Activated naive CD8-positive, alpha-beta T cell treated with anti-CD3 and anti-CD28 coated beads, Interleukin-2, amount 50 U/mL, for 16 hours (primary cell): ENCODE measurements around the gene PDIA3.
"Not testable (repeated sequence)": the region's sequence is repeated elsewhere in the genome, so short reads cannot be mapped to it uniquely, and the experiment has no call there.

Experiments used
- DNase-seq: peaks from one replicate; pipeline ENCODE4 v3.0.0-alpha.2; 2020; ENCODE audit warnings: low read depth, low spot score

The PDIA3 gene

GRCh38 chr15:43746245-43746902, at the start of gene PDIA3:
TSS of gene PDIA3 (plus strand) at chr15:43746438. CDS start at chr15:43746540, 102 bp downstream.
- peak; percentile 71 for DNase-seq

DNA sequence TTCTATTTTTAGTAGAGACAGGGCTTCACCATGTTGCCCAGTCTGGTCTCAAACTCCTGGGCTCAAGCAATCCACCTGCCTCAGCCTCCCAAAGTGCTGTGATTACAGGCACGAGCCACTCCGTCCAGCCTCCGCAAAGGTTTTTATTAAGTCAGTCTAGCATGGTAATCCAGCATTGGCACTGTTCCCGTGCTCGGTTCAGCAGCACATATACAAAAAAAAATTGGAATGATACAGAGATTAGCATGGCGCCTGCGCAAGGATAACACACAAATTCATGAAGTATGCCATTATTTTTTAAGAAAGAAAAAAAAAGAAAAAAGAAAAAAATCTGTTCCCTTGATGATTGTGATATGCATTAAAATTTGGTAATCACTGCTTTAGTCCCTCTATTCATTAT, 44.1 kb upstream of the PDIA3 start:
- no peak for DNase-seq

DNA sequence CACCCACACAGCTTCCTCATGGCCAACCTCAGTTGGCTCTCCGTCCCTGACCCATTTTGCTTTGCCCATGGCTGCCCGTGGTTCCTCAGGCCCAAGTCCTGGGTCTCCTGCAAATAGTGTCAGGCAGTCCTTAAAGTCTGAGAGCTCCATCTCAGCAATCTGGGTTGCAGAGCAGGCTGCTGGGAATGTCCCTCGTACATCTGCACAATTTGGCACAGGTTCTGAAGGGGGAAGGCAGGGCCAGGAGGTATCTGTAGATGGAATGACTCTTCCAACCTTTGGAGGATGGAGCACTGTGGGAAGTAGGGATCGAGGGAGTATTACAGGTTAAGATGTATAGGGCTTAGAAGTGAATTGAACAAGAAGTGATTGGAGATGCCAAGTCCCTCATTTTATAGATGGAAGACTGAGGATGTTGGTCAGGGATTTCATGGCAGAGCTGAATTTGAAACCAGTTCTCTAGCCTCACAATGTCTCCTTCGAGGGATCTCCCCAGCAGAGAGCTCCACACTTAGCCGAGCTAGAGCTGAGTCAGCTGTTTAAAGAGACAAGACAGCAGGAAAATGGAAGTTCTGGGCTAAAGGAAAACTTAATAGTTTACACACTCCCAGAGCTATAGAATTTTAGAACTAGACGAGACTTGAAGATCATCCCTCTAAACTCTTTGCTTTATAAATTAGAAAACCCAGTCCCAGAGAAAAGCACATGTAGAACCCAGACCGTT, 43.4 kb upstream of the PDIA3 start:
- DNase-seq, result no peak

DNA sequence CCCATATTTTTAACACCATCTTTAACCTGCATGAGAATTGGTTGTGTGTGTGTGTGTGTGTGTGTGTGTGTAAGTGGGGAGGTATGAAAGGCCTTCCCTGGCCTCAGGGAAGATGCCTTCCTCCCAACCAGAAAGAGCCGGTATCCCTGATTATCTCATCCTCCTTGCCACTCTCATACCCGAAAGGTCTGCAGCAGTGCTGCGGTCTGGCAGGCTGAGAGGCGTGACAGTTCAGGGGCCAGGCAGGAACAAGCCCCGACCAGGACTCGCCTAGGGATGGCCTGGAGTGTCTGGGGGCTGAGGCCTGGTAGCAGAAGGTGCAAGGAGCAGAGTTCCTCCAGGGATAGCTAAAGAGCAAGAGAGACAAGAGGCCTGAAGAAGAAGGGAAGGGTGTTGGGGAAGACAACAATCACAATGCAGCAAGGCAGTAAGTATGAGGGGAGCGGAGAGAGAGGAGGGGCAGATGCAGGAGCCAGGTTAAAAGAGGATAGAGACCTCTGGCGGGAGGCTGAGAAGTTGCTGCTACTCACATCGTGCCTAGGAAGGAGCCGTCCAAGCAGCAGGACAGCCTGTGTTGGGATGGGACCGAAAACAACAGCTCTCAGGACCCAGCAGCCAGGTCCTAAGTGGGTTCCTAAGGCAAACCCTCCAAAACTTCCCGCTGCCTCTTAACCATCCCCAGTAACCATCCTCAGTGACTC, 35.7 kb upstream of the PDIA3 start:
- DNase-seq, result not testable (repeated sequence)

- no peak for DNase-seq
These were observed 23.1 kb upstream of the PDIA3 start for GRCh38 chr15:43723151-43723550.

- DNase-seq, result not testable (repeated sequence)
These were observed 19.9 kb upstream of the PDIA3 start for GRCh38 chr15:43726306-43726705.

DNA sequence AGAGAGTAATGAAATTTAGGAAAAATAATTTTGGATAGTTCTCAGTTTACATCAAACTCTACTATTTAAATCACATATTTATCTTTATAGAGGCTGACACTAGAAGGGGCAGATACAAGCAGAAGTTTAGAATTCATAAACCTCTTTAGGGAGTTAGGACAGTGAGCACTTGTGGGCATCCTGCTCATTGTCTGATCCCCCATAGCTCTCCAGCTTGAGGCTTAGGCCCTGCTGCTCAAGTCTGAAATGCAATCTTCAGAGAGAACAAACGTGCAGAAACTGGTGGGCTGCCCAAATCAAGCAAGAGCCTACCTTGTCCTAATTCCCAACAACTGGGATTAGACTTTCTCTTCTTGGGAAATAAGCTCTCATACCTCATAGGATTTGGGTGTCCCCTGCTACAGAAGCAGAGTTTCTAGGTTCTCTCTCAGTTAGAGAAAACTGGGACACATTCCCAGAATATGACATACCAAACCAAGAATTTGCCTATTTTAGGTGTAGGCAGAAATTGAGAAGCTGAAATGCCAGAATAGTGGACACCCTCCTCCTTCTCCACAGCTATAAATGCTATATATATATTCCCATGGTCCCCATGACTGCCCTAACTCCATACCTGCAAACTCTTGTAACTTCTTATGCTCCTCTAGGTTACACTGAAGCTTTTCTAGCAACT, 18.0 kb upstream of the PDIA3 start:
- DNase-seq, result not testable (repeated sequence)

DNA sequence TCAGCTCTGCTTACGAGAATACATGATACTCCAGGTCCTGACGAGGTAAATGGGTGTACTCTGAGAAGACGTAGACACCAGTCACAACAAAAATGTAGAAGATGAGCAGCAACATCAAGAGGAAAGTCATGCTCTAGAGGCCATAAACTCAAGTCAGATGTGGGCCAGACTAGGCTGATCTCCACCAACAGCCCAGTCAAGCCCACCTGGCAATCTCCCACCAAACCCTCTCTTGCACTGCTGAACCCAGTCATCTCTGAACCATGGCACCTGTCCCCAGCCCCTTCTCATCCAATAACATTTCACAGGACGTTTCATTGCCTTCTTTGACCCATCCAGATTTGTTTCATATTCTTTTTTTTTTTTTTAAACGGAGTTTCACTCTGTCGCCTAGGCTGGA, 10.8 kb upstream of the PDIA3 start:
- DNase-seq, result no peak

DNA sequence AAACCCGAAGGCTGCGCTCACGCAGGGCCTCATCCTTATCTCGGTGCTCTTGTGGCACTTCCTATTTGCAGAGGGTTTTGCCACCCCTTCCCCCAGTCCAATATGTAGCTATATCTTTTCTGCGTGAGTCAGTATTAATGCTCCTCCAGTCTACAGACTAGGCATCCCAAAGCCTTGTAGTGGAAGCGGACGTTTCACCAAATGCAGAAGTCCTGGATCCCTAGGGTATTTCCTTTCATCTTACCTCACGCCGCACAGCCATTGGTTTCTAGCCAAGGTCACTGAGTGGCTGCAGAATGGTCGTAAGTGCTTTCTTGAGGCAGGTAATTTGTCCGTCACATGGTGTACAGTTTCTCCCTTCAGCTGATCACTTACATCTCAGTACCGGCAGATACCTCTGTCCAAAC, 668 bp downstream of the PDIA3 start:
- DNase-seq, result not testable (repeated sequence)

GRCh38 chr15:43748376-43748775, 2.1 kb downstream of the PDIA3 start:
- DNase-seq, result no peak

DNA sequence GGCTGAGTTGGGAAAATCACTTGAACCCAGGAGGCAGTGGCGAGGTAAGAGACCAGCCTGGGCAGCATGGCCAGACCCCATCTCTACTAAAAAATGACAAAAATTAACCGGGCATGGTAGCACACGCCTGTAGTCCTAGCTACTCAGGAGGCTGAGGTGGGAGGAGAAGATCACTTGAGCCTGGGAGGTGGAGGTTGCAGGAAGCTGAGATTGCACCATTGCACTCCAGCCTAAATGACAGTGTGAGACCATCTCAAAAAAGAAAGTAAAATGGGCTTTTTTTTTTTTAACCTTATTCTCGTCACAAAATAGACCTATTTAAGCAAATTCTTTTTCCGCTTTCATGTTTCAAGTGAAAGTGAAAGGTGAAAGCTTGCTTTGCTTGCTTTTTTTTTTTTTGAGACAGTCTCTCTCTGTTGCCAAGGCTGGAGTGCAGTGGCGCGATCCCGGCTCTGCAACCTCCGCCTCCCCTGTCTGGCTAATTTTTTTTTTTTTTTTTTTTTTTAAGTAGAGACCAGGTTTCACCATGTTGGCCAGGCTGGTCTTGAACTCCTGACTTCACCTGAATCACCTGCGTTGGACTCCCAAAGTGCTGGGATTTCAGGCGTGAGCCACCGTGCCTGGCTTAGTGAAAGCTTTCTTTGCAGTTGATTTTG, 3.6 kb downstream of the PDIA3 start:
- no peak for DNase-seq

- DNase-seq, result no peak
These were observed 5.6 kb downstream of the PDIA3 start for GRCh38 chr15:43751885-43752284.

DNA sequence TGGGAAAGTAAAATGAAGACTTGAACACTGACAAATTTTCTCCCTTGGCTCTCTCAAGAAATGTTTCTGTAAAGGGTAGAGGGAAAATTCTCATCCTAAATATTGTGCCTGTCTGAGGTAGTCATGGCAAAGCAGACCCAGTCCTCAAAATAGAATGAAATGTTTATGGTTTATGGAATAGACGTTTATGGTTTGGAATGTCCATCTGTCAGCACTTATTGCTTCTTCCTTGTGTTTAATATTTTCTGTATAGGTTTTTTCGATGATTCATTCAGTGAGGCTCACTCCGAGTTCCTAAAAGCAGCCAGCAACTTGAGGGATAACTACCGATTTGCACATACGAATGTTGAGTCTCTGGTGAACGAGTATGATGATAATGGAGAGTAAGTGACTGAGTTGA, 16.6 kb downstream of the PDIA3 start:
- no peak for DNase-seq

- DNase-seq, result no peak
These were observed 17.7 kb downstream of the PDIA3 start for GRCh38 chr15:43763819-43764446.

DNA sequence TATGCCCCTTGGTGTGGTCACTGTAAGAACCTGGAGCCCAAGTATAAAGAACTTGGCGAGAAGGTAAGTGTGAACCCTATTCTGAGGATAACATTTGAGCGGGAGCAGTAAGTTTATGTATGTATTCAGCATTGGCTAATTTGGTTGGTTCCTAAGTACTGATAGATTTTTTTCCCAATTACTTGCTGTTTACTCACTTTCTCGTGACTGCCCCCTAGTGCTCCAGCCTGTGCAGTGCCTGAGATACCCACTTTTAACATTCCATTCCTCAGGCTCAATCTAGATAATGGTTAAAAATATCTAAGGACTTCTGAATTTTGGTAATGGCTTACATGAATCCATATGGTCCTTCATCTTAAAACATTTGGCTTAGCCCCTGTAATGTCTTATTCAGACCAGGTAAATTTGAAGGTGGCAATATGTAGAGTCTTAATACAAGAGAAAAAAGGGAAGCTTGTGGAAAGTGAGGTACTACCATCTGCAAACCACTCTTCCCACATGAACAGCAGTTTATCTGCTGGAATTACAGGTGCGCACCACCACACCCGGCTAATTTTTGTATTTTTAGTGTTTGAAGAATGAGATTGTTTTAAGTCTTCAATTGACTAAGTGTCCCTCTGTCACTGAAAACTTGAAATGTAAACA, 23.5 kb downstream of the PDIA3 start:
- no peak for DNase-seq

DNA sequence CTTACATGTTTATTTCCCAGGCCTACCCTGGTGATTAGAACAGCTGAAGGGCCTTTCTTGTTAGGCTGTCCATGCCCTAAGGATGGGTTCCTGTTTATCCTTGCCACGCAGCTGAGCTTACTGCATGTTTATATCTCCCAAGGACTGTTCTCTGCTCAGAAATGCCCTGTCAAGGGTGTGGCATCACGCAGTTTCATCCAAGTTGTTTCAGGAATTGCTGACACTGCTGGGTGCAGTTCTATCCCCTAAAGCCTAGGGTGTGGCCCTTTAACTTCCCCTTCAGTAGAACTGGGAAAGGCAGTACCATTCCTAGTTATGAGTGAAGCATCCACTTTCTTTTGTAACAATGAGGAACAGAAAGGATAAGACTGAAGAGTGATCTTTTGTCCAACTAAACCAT, 25.6 kb downstream of the PDIA3 start:
- no peak for DNase-seq

DNA sequence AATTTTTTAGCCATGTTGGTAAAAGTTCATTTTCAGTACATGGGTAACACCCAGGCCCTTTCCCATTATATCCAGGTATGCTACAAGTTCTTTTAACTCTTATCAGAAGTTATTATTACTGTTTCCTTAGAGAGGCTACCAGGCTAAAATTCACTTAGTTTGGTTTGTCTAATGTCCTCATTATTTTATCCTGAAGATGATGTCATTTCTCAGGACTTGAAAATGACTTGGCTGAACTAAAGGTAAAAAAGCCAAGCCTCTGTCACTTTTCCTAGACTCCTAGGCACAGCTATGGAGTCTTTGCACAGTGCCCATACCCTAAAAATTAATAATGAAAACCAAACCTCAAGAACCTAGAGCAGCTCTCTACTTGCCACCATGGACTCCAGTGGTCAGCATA, 26.4 kb downstream of the PDIA3 start:
- DNase-seq, result no peak

DNA sequence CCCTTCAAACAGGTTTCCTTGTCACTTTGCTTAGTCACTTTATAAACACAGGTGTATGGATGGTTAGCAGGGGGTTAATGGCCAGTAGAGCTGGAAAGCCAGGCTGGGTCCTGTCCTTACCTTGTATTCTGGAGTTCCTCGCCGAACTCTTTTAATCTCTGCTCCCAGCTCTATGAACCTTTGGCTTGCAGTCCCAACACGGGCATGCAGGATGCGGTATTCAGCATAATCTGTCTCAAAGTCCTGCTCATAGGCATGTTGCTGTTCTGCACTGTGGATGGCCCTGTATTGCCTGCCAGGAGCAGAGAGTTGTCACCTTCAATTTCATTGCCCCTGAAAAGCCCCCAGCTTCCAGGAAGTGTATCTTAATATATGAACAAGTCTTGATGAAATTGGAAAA, 27.8 kb downstream of the PDIA3 start:
- no peak for DNase-seq

DNA sequence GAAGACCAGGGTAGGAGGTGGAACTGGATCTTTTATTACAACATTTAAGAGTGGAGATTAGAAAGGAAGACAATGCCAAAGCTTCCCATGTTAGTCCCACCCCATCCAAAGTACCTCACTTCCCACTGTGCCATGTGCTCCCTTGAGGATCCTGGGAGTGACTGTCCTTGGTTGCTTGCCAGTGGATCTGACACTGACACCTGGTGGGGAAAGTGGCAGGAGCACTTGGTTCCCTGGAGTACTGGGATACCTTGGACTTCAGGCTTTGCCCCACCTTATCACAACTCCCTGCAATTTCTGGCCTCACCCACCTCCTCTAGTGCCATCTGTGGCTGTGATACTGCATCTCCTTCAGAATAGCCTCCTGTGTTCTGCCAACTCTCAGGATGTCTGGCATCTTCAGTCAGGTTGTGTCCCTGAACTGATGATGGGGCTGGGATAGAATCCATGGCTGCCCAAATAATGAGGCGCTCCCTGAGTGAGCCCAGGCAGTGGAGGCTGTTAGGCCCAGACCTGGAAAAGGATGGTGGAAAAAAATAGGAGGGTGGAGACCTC, 29.2 kb downstream of the PDIA3 start:
- DNase-seq, result no peak

GRCh38 chr15:43776101-43776717, 30.0 kb downstream of the PDIA3 start:
- DNase-seq, result no peak
